ENCODE data around the gene PTGIS.

- TF ChIP-seq CTCF (optimal IDR thresholded peaks at IDR 0.05 in 1 of 3, IDR thresholded peaks at IDR 0.05 in 1 of 3, conservative IDR thresholded peaks at IDR 0.05 in 1 of 3; ENCODE audit: extremely low read depth in 1 of 3, insufficient read depth in 2 of 3, low read length in 3 of 3) (no peak), EZH2 (IDR thresholded peaks at IDR 0.05; ENCODE audit: low read length) (no peak)
Observed at GRCh38 chr20:49457444-49457843, 110.5 kb downstream of the PTGIS start.

Measured in keratinocyte (primary cell).